ENCODE measurements around the gene PLXNA2. TPM values are rescaled to one million over a fixed set of nuclear protein-coding genes. Genes with fewer than 3 reads are reported as not detected.

The PLXNA2 gene
- total and polyA plus RNA-seq, 2 of the 8 experiments (the other 6 are each of a cell fraction or from before 2014, with no cell fraction given): 0.33 to 1.5 TPM

GRCh38 chr1:207993477-207994445 is 250.4 kb downstream of the PLXNA2 start (continued):
- no peak for TF ChIP-seq E2F6 (IDR thresholded peaks at IDR 0.05)
- no peak for TF ChIP-seq SUZ12 (IDR thresholded peaks at IDR 0.05; ENCODE audit: low read length)
- no peak for TF ChIP-seq RFX5 (IDR thresholded peaks at IDR 0.05; ENCODE audit: borderline replicate concordance, low read depth, low read length)
- no peak for TF ChIP-seq SIRT6 (IDR thresholded peaks at IDR 0.05; ENCODE audit: low read length)
- TF ChIP-seq SAP30 (IDR thresholded peaks at IDR 0.05; ENCODE audit: insufficient read depth, insufficient replicate concordance, low read length): no peak
- peak; percentile 88 to 89 for TF ChIP-seq RAD21 (IDR thresholded peaks at IDR 0.05 in 1 of 2, conservative IDR thresholded peaks at IDR 0.05 in 1 of 2; ENCODE audit: low read depth in 2 of 2, low read length in 2 of 2)
- TF ChIP-seq BRCA1 (IDR thresholded peaks at IDR 0.05; ENCODE audit: low read depth, low read length): no peak
- no peak for TF ChIP-seq CBX8 (IDR thresholded peaks at IDR 0.05; ENCODE audit: borderline replicate concordance, low read depth, low read length)
- no peak for TF ChIP-seq GABPA (IDR thresholded peaks at IDR 0.05; ENCODE audit: borderline replicate concordance, insufficient read depth, low read length)
- no peak for TF ChIP-seq BACH1 (IDR thresholded peaks at IDR 0.05; ENCODE audit: low read length)
- no peak for TF ChIP-seq POLR2AphosphoS5 (IDR thresholded peaks at IDR 0.05; ENCODE audit: low read depth, low read length)
- peak; percentile 30; the same call in 1 of the 2 replicates for TF ChIP-seq CREB1 (IDR thresholded peaks at IDR 0.05)
- no peak for TF ChIP-seq NRF1 (IDR thresholded peaks at IDR 0.05; ENCODE audit: low read depth, low read length)
- no peak for TF ChIP-seq SIX5 (IDR thresholded peaks at IDR 0.05; ENCODE audit: low read depth, low read length)
- no peak for TF ChIP-seq ZNF274 (IDR thresholded peaks at IDR 0.05; ENCODE audit: borderline replicate concordance, extremely low read depth, low read length)
- no peak for TF ChIP-seq JUN (IDR thresholded peaks at IDR 0.05; ENCODE audit: low read depth, low read length)
- TF ChIP-seq CEBPB (IDR thresholded peaks at IDR 0.05; ENCODE audit: low read depth, low read length): no peak
- TF ChIP-seq POU5F1 (IDR thresholded peaks at IDR 0.05; ENCODE audit: low read depth, low read length): no peak
- TF ChIP-seq CBX5 (IDR thresholded peaks at IDR 0.05; ENCODE audit: low read depth, low read length): no peak
- no peak for TF ChIP-seq SP4 (IDR thresholded peaks at IDR 0.05; ENCODE audit: low read length)
- 0 out of 2 replicates have a peak, but pooled peaks have one; percentile 14 for TF ChIP-seq MAX (IDR thresholded peaks at IDR 0.05)
- no peak for TF ChIP-seq ATF2 (IDR thresholded peaks at IDR 0.05; ENCODE audit: low read length)
